Activated T-cell treated with anti-CD3 and anti-CD28 coated beads for 1 hour (primary cell): Measurements from ENCODE around the gene ZDHHC5.
"Not testable (repeated sequence)": the region's sequence is repeated elsewhere in the genome, so short reads cannot be mapped to it uniquely, and the experiment has no call there.

ENCODE experiments used
- DNase-seq: peaks from one replicate; pipeline ENCODE4 v3.0.0-alpha.2; 2020; ENCODE audit warnings: low read depth

The ZDHHC5 gene

GRCh38 chr11:57667117-57667735, 688 bp upstream of the ZDHHC5 start:
- DNase-seq = peak; percentile 83

GRCh38 chr11:57668434-57668782, 494 bp downstream of the ZDHHC5 start:
- DNase-seq = peak; percentile 21

GRCh38 chr11:57674251-57674650, 6.3 kb downstream of the ZDHHC5 start:
- DNase-seq = no peak

- DNase-seq = no peak
Observed at GRCh38 chr11:57675176-57675941, 7.4 kb downstream of the ZDHHC5 start.

DNA sequence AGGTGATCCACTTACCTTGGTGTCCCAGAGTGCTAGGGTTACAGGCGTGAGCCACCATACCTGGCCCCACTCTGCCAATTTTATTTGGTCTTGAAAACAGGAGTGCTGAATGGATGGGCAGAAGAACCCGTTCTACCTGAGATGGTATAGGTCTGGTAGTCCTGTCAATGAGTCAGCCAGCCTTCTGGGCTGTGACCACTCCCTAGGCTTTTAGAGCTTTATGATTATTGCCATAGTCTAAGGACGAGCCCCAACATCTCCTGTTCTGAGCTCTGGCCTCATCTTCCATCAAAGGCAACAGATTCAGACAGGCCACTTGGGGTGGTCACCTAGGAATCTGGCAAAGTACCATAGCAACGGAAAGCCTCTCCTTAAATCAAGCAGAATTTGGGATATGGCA, 11.5 kb downstream of the ZDHHC5 start:
- DNase-seq = no peak

GRCh38 chr11:57680552-57680874, 12.6 kb downstream of the ZDHHC5 start:
- DNase-seq = no peak

- no peak for DNase-seq
Observed at GRCh38 chr11:57681168-57681567, 13.3 kb downstream of the ZDHHC5 start.

DNA sequence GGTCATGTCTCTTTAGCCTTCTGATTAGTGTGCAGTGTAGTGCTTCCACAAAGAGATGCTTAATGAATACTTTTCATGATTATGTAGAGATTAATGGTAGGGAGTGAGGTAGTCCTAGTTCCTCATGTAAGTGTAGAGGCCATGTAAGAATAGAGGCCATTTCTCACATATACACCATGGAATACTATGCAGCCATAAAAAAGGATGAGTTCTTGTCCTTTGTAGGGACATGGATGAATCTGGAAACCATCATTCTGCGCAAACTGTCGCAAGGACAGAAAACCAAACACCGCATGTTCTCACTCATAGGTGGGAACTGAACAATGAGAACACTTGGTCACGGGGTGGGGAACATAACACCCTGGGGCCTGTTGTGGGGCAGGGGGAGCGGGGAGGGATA, 22.6 kb downstream of the ZDHHC5 start:
- not testable (repeated sequence) for DNase-seq

DNA sequence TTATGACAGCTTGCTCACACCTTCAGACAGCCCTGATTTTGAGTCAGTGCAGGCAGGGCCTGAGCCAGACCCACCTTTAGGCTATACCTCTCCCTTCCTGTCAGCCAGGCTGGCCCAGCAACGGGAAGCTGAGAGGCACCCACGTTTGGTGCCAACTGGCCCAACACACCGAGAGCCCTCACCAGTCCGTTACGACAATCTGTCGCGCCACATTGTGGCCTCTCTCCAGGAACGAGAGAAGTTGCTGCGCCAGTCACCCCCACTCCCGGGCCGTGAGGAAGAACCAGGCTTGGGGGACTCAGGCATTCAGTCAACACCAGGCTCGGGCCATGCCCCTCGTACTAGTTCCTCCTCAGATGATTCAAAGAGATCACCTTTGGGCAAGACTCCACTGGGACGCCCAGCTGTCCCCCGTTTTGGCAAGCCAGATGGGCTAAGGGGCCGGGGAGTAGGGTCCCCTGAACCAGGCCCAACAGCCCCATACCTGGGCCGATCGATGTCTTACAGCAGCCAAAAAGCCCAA, 31.0 kb downstream of the ZDHHC5 start:
- no peak for DNase-seq

- DNase-seq = no peak
Observed at GRCh38 chr11:57699813-57700212, 31.9 kb downstream of the ZDHHC5 start.

DNA sequence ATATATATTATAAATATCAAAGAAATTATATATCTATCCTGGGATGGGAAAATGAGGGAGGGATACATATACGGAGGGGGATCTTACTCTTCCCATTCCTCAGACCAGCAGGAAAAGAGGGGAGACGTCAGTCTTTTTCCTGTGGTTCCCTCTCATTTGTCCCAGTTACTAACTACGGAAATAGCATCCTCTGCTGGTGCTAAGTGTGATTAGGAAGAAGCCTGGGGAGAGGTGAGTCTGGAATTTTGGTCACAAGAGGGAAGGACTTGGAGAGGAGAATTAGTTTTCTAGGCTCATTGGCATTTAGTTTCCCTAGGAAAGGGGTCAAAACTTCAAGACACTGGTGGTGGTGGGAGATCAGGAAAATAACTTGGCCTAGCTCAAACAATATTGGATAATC, 32.5 kb downstream of the ZDHHC5 start:
- no peak for DNase-seq

- DNase-seq = no peak
Observed at GRCh38 chr11:57703341-57703740, 35.4 kb downstream of the ZDHHC5 start.

GRCh38 chr11:57704932-57705331, 37.0 kb downstream of the ZDHHC5 start:
- no peak for DNase-seq

DNA sequence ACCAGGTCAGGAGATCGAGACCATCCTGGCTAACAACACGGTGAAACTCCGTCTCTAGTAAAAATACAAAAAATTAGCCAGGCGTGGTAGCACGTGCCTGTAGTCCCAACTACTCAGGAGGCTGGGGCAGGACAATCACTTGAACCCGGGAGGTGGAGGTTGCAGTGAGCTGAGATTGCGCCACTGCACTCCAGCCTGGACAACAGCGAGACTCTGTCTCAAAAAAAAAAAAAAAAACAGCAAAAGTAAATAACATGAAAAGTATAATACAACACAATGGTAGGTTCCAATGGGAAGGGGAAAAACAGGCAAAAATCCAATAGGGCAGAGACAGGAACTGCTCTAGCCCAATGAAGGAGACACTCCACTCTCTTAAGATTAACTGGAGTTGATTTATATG, 37.5 kb downstream of the ZDHHC5 start:
- DNase-seq = not testable (repeated sequence)

DNA sequence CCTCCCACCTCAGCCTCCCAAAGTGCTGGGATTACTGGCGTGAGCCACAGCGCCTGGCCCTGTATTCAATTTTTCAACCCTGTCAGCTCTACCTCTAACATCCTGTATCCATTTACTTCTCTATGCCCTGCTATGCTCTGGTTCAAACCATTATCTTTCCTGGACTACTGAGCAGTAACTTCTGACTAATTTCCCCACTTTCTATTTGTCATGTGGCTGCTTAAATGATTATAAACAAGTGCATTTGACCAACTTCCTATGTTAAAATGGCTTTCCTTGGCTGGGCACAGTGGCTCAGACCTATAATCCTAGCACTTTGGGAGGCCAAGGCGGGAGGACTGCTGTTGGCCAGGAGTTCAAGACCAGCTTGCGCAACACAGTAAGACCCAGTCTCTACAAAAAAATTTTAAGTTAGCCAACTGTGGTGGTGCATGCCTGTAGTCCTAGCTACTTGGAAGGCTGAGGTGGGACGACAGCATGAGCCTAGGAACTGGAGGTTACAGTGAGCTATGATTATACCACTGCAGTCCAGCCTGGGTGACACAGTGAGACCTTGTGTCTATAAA, 42.0 kb downstream of the ZDHHC5 start:
- DNase-seq = no peak

DNA sequence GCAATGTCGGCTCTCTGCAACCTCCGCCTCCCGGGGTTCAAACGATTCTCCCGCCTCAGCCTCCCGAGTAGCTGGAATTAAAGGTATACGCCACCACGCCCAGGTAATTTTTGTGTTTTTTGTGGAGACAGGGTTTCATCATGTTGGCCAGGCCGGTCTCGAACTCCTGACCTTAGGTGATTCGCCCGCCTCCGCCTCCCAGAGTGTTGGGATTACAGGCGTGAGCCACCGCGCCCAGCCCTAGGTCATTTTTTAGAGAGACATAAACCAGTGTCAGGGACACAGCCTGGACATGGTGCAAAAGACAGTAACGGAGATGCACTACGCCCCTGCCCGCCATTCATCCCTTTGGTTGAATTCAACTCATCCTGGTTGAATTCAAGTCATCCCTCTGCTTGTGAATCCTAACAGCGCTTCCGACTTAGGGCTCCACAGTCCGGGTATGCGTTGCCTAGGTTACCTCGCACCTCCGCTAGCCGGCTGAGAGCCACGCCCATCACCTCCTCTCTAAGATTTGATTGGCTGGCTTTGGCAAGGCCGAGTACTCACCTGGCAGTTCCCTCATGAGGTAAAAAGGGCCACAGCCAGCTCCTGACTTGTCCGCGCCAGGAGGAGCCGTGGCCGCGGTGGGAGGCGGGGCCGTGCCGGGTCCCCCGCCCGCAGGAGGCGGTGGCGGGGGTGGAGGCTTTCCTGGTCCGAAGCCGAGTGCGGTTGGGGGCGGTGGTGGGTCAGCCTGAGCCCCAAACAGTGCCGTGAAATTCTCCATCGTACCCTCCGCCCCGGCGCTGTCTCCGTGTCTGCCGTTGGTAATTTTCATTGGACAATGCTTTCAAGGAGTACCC, 43.7 kb downstream of the ZDHHC5 start, which contains the start of gene MED19:
TSS of gene MED19 (minus strand) at position 802 of the 842 bp plus-strand sequence. CDS start at position 766, 36 bp downstream.
- peak; percentile 57 for DNase-seq

DNA sequence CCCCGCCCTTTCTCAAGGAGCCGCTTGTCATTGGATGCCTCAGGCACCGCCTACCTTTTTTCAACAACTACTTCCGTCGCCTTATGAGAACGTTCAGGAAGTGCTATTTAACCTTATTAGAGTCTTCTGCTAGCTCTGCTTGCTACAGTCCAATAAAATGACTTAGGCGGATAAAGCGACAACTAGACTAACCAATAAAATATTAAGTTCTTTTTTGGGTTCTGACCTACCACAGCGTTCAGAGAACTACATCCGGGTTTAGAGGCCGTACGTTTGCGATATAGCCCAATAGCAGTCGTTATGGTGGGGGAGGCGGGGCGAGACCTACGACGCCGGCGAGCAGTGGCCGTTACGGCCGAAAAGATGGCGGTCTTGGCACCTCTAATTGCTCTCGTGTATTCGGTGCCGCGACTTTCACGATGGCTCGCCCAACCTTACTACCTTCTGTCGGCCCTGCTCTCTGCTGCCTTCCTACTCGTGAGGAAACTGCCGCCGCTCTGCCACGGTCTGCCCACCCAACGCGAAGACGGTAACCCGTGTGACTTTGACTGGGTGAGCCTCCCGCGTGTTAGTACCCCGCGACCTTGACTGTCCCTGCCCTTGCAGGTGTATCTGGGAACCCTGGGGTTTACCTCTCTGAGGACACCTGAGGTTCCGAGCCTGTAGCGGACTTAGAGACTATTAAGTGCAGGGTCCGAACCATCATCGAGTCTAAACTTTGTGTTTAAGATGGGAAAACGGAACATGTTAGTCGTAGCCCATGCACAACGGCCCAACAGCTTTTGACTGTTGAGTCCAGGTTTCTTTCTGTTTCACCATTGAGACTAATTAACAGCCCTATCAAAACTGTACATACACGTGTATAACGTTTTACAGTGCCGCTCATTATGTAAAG, 44.6 kb downstream of the ZDHHC5 start, which contains the start of gene TMX2:
TSS of gene TMX2 (plus strand) at position 338 of the 895 bp plus-strand sequence. CDS start at position 364, 26 bp downstream.
- peak; percentile 81 for DNase-seq

DNA sequence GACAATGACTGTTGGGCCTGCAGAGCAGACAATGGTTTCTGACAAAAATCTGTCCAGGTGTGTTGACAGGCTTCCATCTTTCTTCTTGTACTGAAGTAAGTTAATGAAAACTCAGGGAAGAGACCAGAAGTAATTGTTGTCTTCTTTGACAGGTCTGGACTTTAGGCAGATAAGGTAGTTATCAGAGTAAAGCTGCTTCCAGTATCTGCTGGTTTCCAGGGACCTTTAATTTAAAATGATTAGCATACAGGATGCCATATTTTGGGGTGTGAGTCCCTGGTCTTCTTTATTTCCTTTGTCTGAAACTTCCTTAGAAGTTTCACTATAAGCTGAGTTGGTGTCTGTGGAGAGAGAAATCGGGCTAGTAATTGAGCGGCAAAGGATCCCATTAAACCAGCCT, 45.9 kb downstream of the ZDHHC5 start:
- no peak for DNase-seq

DNA sequence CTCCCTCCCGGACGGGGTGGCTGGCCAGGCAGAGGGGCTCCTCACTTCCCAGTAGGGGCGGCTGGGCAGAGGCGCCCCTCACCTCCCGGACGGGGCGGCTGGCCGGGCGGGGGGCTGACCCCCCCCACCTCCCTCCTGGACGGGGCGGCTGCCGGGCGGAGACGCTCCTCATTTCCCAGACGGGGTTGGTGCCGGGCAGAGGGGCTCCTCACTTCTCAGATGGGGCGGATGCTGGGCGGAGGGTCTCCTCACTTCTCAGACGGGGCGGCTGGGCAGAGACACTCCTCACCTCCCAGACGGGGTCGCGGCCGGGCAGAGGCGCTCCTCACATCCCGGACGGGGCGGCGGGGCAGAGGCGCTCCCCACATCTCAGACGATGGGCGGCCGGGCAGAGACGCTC, 48.8 kb downstream of the ZDHHC5 start:
- not testable (repeated sequence) for DNase-seq

DNA sequence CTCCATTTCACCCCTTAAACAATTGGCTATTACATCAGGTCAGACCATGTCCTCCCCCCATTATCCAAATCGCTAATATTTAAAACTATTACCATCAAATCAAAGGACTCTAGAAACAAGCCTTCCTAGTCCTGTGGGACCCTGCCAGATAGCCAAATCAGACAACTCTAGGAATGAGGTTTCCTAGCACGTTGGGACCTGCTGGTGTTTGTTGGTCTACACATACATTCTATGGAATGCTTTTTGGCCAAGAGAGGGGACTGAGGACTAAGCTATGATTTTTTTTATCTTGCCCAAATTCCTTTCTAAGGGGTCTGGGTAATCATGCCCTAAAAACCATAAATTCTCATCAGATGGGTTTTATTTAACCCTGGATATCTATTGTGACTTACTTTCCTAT, 59.3 kb downstream of the ZDHHC5 start:
- no peak for DNase-seq

DNA sequence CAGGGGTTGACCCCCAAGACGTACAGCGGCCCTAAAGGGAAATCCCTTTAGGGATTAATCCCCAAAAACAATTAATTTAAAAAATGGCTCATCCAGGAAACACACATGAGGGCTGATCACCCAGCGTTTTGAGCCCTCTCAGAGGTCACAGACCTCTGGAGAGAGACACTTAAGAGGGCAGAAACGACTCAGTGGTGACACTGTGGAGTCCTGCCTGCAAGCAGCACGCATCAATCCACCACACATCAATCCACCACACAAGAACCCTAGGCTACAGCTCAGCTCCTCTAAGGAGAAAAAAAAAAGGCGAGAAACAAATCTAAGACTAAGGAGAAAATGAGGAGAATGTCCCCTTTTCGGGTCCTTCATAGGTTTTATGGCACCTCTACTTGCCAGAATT, 60.9 kb downstream of the ZDHHC5 start:
- no peak for DNase-seq
